ENCODE data around the gene POR.
A peak's percentile ranks its signal among the peaks of the same experiment; 100 is the strongest.
"Not testable (repeated sequence)": the region's sequence is repeated elsewhere in the genome, so short reads cannot be mapped to it uniquely, and the experiment has no call there.

Gene POR

DNA sequence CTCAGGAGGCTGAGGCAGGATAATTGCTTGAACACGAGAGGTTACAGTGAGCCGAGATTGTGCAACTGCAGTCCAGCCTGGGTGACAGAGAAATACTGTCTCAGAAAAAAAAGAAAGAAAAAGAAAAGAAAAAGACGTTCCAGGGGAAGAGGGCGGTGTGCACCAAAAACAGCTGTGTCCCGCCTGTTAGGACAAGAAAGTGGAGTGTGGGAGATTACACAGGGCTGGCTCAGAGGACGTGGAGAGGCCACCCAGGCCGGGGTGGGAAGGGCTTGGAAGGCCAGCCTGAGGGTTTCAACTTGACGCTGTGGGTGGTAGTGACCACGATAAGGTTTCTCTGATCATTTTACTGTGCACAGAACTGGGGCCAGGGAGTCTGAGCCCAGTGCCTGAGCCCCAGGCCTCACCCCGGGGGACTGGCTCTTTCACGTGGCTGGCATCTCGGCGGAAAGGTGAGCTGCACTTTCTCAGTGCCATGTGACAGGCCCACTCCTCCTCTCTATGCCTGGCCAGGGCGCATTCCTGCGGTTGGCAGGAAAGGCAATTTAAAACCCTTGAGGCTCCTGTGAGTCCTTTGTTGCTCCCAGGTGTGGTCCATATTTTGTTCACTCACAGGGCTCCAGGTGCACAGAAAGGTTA lies 22.2 kb upstream of the POR start:
- TF ChIP-seq CTCF (IDR thresholded peaks at IDR 0.05; ENCODE audit: low read depth, low read length) = no peak
- H3K4me3 ChIP-seq (replicated peaks in 1 of 2; ENCODE audit: low read depth in 2 of 2, low read length in 2 of 2) = no peak overlapping the region
- DNase-seq (ENCODE audit: low read depth in 2 of 2) = peak; percentile 34 to 70

- DNase-seq (ENCODE audit: low read depth in 2 of 2) = no peak
- no peak overlapping the region for H3K4me3 ChIP-seq (replicated peaks in 1 of 2; ENCODE audit: low read depth in 2 of 2, low read length in 2 of 2)
- TF ChIP-seq CTCF (IDR thresholded peaks at IDR 0.05; ENCODE audit: low read depth, low read length) = no peak
Measured at GRCh38 chr7:75896803-75897327, 18.1 kb upstream of the POR start.

DNA sequence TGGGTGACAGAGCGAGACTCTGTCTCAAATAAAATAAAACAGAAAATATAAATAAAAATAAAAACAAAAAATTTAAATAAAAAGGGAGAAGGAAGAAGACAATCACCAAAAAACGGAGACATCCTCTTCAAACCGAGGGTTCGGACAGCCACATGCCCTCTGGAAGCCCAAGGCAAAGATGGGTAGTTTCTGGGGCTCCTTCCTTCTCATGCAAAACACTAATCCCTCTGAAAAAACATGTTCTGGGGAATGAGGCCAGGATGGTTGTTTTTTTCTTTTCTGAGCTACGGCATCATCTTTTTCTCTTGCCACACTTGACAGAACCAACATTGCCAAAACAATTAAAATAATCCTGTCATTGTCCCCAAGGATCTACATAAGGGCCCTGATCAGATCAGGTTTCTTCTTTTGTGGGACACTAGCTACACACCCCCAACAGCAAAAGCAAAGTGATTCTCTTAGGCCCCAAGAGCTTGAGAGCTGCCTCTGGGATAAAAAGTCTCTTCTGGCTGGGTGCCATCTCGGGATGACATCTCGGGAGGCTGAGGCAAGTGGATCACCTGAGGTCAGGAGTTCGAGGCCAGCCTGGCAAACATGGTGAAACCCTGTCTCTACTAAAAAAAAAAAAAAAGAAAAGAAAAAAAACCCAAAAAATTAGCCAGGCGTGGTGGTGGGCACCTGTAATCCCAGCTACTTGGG lies 14.2 kb upstream of the POR start:
- no peak for TF ChIP-seq CTCF (IDR thresholded peaks at IDR 0.05; ENCODE audit: low read depth, low read length)
- no peak for DNase-seq (ENCODE audit: low read depth in 2 of 2)
- no peak overlapping the region for H3K4me3 ChIP-seq (replicated peaks in 1 of 2; ENCODE audit: low read depth in 2 of 2, low read length in 2 of 2)

GRCh38 chr7:75905785-75906604 lies 9.0 kb upstream of the POR start:
- peak; percentile 81 to 86 for DNase-seq (ENCODE audit: low read depth in 2 of 2)
- H3K4me3 ChIP-seq (replicated peaks in 1 of 2; ENCODE audit: low read depth in 2 of 2, low read length in 2 of 2) = no peak overlapping the region
- no peak for TF ChIP-seq CTCF (IDR thresholded peaks at IDR 0.05; ENCODE audit: low read depth, low read length)

DNA sequence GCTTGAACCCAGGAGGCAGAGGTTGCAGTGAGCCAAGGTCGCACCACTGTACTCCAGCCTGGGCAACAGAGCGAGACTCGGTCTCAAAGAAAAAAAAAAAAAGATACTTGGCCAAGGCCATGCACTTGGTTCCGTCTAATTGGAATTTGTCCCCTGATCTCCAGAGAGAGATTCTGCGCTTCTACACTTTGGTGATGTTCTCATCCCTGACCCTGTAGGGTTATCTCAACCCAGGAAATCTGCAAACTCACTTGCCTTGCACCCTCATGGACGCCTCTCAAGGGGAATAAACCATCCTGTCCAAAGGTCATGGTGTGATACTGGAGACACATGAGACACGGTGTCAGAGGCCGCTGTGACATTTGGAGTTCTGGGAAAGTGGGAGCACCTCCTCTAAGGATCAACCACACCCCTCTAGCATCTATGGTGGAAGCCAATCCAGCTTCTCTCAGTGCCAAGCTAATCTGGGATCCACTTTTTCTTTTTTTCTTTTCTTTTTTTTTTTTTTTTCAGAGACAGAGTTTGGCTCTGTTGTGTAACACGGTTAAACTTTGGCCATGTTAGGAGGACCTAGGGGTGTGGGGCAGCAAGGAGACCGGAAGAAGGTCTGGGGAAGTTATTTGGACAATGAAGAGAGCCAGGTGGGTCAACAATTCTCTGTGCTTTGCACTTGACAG lies 7.8 kb upstream of the POR start:
- no peak overlapping the region for H3K4me3 ChIP-seq (replicated peaks in 1 of 2; ENCODE audit: low read depth in 2 of 2, low read length in 2 of 2)
- peak in 1 of 2 donors; percentile 34 for DNase-seq (ENCODE audit: low read depth in 2 of 2)
- no peak for TF ChIP-seq CTCF (IDR thresholded peaks at IDR 0.05; ENCODE audit: low read depth, low read length)

DNA sequence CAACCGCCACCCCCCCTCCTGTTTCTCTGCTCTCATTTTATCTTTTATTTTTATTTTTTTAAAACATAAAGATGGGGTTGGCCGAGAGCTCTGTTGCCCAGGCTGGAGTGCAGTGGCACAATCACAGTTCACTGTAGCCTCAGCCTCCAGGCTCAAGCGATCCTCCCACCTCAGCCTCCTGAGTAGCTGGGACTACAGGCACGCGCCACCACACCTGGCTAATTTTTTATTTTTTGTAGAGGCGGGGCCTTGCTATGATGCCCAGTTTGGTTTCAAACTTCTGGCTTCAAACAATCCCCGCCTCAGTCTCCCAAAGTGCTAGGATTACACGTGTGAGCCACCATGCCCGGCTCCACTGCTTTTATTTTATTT lies 7.3 kb upstream of the POR start:
- not testable (repeated sequence) for DNase-seq (ENCODE audit: low read depth in 2 of 2); H3K4me3 ChIP-seq (replicated peaks in 1 of 2; ENCODE audit: low read depth in 2 of 2, low read length in 2 of 2)

Measured in cardiac fibroblast (primary cell).